Stimulated activated naive B cell treated with anti-CD40 and anti-IgM and Interleukin-4, amounts not matched to agents 10 μg/mL and 1 μg/mL and 100 μg/mL, for 72 hours (primary cell): ENCODE measurements around the gene PPARG.

Experiments
- ATAC-seq, 2 donors: fragments of 150-1000 bp; cut with Tn5 transposase; replicated peaks; 2 replicates each; pipeline ENCODE4 v1.10.0; 2021; ENCODE audit warnings: moderate library complexity in 1 of 2
- DNase-seq: peaks from one replicate; pipeline ENCODE4 v3.0.0; 2021
- H3K27ac Mint-ChIP-seq: one replicate; pipeline ENCODE4 v1.8.0; 2022; ENCODE audit warnings: mild to moderate bottlenecking, mixed read lengths
- H3K27me3 Mint-ChIP-seq, 2 donors: one replicate each; pipeline ENCODE4 v1.8.0; 2022; ENCODE audit warnings: mixed read lengths in 2 of 2
- H3K36me3 Mint-ChIP-seq, 2 donors: one replicate each; pipeline ENCODE4 v1.8.0; 2022; ENCODE audit warnings: mixed read lengths in 2 of 2, mild to moderate bottlenecking in 1 of 2
- H3K4me1 Mint-ChIP-seq, 2 donors: one replicate each; pipeline ENCODE4 v1.8.0; 2022; ENCODE audit warnings: mixed read lengths in 2 of 2, mild to moderate bottlenecking in 1 of 2
- H3K4me3 Mint-ChIP-seq, 2 donors: one replicate each; pipeline ENCODE4 v1.8.0; 2022; ENCODE audit warnings: mild to moderate bottlenecking in 2 of 2, mixed read lengths in 2 of 2, moderate library complexity in 1 of 2
- H3K9me3 Mint-ChIP-seq, 2 donors: one replicate each; pipeline ENCODE4 v1.8.0; 2022; ENCODE audit warnings: mixed read lengths in 2 of 2, mild to moderate bottlenecking in 1 of 2

The PPARG gene

DNA sequence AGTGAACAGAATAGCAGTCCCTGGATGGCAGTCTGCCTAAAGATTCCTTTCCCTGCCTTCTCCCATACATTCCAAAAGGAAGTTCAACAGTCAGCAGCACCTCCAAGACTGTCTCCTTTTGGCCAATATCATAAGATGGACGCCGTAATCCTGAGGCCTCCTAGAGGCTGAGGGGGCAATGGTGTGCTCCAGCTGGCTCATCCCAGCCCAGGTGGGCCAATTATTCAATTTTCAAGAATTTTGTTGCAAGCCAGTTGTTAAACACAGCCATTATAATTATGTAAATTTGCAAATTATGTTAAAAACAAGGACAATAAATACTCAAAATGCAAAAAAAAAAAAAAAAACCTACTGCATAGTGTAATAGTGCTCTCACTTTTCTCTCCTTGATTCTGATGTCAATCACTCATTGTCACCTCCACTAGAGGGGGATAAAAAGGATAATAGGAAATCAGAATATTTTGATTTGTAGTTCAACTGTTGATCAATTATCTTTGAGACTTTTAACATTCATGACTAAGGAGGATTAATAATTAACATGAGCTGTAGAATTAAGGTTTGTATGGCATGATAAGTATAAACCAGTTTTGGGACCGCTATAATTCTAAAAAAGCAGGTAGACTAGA lies 40.1 kb downstream of the PPARG start:
- Mint-ChIP-seq H3K27me3 (peaks cover 0 to 5% of the 10 kb centered on the region in 2 donors), H3K9me3 (peaks cover 0 to 1% of the 10 kb centered on the region in 2 donors), H3K4me1 (peaks cover 9 to 31% of the 10 kb centered on the region in 2 donors), H3K27ac (no peak overlapping the region), H3K4me3 (no peak overlapping the region), H3K36me3 (peaks cover 4 to 8% of the 10 kb centered on the region in 2 donors)
- DNase-seq (no peak), ATAC-seq (no peak)

DNA sequence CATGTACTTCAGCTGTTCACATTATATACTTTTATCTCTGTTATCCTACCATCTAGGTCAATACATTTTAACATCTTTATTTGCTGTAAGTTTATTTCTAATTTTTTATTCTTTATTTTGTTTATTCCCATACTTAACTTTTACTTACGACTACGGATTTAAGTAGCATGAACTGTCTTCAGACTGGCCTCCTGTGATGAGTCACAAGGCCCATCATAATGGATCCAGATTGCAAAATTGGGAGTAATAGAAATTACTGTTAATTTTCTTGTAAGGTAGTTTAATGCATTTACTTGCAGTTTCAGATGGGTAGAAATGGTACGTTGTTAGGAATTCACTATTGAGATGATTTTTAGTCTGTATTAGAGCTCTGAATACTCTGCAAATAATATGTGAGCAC lies 45.9 kb downstream of the PPARG start:
- Mint-ChIP-seq H3K36me3 (peaks cover 0 to under 1% of the 10 kb centered on the region in 2 donors), H3K27me3 (peaks cover 0 to 17% of the 10 kb centered on the region in 2 donors), H3K4me1 (peaks cover 3 to 8% of the 10 kb centered on the region in 2 donors), H3K9me3 (no peaks in the 10 kb centered on the region), H3K27ac (no peak overlapping the region), H3K4me3 (no peak overlapping the region)
- ATAC-seq (no peak), DNase-seq (no peak)

DNA sequence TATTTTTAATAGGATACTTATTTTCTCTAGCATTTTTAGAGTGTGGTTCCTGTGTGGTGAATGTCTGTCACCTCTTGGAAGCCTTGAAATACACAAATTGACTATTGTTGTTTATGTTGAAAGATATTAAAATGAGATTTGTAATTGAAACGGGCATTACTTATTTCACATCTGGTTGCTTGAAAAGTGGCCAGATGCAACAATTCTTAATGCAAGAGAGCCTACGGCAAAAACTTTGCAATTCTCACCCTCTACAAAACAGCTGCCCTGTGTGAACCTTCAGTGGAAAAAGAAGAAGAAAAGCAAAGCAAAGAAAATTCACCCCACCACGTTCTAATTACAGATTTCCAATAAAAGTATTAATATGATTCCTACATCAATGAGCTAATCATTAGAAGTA lies 46.6 kb downstream of the PPARG start:
- Mint-ChIP-seq H3K9me3 (no peaks in the 10 kb centered on the region), H3K4me1 (peaks cover 3 to 8% of the 10 kb centered on the region in 2 donors), H3K27me3 (peaks cover 0 to 21% of the 10 kb centered on the region in 2 donors), H3K27ac (no peak overlapping the region), H3K36me3 (no peaks in the 10 kb centered on the region), H3K4me3 (no peak overlapping the region)
- ATAC-seq, result no peak
- no peak for DNase-seq

DNA sequence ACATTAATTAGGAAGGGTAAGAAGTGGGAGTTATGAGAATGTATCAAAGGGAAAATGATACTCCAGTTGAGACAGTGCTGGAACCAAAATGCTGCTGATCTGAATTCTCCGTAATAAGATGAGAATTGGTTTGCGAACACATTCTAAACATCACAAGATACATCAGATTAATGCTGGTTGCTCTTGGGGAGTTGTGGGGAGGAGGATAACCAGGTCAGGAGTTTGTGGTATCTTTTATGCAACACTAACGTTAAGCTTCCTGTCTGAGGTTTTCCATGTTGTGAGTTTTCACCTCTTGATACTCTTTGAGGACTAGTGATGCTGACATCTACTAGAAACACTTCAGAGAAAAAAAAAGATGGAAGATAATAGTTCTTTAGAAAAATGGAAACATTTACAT lies 47.2 kb downstream of the PPARG start:
- no peaks in the 10 kb centered on the region for H3K36me3 Mint-ChIP-seq
- H3K4me3 Mint-ChIP-seq, result no peak overlapping the region
- H3K27me3 Mint-ChIP-seq, result peaks cover 0 to 21% of the 10 kb centered on the region in 2 donors
- H3K9me3 Mint-ChIP-seq, result no peaks in the 10 kb centered on the region
- H3K4me1 Mint-ChIP-seq, result peaks cover 3 to 8% of the 10 kb centered on the region in 2 donors
- ATAC-seq (no peak), DNase-seq (no peak)
- H3K27ac Mint-ChIP-seq, result no peak overlapping the region

DNA sequence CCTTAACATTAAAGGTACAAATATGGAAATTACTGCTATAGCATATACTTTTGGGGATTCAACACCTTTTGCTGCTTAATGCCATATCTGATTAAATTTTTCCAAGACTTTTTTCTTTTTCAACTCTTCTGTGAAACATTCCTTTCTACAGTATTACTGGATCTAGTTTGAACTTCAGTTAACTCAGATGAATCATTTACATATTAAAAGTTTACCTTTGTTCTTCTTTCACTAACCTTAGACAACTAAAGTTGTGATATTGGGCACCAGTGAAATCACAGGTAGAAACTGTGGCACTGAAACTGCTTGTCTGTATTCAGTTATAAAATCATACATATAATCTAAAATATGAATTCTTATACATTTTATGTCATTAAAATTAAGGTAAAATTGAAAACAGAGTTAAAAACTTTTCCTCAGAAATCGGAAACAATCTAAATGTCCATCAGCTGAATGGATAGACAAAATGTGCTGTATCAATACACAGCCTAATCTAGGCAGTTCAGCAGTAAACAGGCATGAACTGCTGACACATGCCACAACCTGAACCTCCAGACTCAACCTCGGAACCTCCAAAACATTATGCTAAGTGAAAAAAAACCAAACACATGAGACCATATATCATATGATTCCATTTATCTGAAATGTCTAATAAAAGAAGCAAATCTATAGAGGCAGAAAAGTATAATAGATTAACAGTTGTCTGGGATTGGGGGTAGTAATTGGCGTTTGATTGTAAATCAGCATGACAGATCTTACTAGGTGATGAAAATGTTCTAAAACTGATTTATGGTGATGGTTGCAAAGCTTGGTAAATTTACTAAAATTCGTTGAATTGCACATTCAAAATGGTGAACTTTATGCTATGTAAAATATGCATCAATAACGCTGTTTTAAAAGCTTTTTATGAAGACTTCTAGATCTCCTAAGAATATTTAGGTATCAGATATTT lies 50.0 kb downstream of the PPARG start:
- no peak for ATAC-seq
- H3K27ac Mint-ChIP-seq, result no peak overlapping the region
- H3K4me1 Mint-ChIP-seq, result peaks cover 3 to 8% of the 10 kb centered on the region in 2 donors

DNA sequence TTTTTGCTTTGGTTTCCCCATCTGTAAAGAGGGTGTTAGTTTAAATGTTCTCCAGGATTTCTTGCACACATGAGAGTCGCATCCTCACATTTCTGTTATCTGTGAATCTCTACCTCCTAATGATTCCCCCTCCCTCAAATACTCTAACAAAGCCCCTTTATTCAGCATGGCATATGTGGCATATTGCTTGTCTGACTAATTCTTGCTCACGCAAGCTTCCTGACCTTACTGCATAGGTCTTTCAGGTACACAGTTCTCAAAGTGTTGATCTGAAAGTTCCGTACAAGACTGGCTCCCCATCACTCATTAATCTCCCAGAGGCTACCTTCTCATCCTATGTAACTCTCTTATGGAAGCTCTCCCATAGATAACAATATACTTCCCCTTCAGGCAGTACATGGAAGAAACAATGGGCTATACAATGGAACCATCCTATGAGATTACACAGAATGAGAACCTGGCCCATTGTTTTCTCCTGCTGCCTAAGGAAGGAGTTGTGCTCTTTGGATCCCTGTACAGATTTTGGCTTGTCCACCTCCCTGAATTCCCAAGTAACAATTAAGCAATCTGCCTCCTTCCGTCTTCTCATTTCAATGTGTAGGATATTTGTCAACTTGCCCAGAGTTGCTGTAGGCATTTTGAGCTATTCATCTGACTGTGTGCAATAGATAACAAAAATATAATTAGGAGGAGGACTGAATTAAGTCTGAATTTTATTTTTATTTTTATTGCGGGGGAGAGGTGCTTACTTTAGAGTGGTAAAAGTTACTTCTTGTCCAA lies 51.0 kb downstream of the PPARG start:
- no peak for ATAC-seq
- Mint-ChIP-seq H3K27me3 (peaks cover 4 to 27% of the 10 kb centered on the region in 2 donors), H3K4me1 (peaks cover 3 to 8% of the 10 kb centered on the region in 2 donors), H3K36me3 (no peaks in the 10 kb centered on the region), H3K4me3 (no peak overlapping the region), H3K9me3 (no peaks in the 10 kb centered on the region), H3K27ac (no peak overlapping the region)
- DNase-seq, result no peak

More for the DNA sequence above, 50.0 kb downstream of the PPARG start:
- no peaks in the 10 kb centered on the region for H3K9me3 Mint-ChIP-seq
- no peaks in the 10 kb centered on the region for H3K36me3 Mint-ChIP-seq
- H3K4me3 Mint-ChIP-seq, result no peak overlapping the region
- H3K27me3 Mint-ChIP-seq, result peaks cover 4 to 27% of the 10 kb centered on the region in 2 donors
- DNase-seq, result no peak

DNA sequence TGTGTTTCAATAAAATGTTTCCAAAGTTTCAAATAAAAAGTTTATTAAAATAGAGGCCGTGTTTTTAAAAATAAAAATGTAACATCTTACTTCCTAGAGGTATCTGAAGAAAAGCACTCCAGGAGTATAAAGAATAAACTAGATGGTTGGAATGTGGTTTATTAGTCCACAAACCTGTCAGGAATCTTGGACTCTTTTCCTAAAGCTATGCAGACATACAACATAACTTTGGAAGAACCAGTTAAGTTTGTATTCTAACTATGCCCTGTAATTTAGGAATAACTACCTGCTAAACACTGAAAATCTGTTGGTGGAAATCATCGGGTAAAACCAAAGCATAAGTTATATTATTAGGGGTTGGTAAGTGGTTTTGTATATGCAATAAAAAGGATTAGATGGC lies 51.6 kb downstream of the PPARG start:
- H3K9me3 Mint-ChIP-seq, result no peaks in the 10 kb centered on the region
- H3K36me3 Mint-ChIP-seq, result no peaks in the 10 kb centered on the region
- DNase-seq, result no peak
- no peak overlapping the region for H3K4me3 Mint-ChIP-seq
- ATAC-seq, result no peak
- peaks cover 5 to 27% of the 10 kb centered on the region in 2 donors for H3K27me3 Mint-ChIP-seq
- peaks cover 3 to 8% of the 10 kb centered on the region in 2 donors for H3K4me1 Mint-ChIP-seq
- H3K27ac Mint-ChIP-seq, result no peak overlapping the region

DNA sequence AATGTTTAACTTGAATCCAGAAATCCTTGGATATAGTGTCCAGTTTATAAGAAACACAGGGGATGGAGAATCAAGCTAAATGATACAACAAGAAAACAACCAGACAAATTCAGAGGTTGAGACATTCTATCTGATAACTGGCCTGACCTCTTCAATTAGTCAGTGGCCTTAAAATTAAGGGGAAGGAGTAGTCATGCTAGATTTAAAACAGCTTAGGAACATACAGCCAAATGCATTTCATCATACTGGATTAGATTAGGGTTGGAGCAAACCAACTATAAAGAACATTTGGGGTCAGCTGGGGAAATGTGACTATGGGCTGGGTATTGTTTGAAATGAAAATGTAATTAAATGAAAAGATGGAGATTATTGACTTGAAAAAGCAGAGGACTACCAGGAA lies 53.3 kb downstream of the PPARG start:
- H3K4me1 Mint-ChIP-seq, result peaks cover 0 to 5% of the 10 kb centered on the region in 2 donors
- no peak for ATAC-seq
- no peak for DNase-seq
- peaks cover 11 to 23% of the 10 kb centered on the region in 2 donors for H3K27me3 Mint-ChIP-seq
- H3K9me3 Mint-ChIP-seq, result no peaks in the 10 kb centered on the region
- H3K36me3 Mint-ChIP-seq, result no peaks in the 10 kb centered on the region
- no peak overlapping the region for H3K27ac Mint-ChIP-seq
- H3K4me3 Mint-ChIP-seq, result no peak overlapping the region

DNA sequence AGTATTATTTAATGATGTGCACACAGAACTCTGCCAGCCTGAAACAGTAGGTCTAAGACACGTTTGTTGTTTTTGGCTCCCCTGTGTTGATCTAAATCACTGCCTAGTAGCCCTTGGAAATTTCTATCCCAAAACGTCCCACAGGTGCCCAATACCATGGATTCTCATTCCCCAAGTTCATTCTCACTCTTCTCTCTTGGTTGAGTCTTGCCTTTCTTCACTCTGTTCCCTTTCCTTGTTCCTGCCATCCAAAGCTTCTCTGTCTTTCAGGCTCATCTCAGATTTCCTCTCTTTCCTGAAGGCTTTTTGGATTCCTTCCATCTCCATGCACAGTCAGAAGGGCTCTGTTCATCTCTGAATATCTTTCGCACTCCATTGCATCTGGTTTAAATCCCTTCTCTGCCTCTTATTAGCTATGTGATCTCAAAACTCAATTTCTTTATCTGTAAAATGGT lies 54.2 kb downstream of the PPARG start:
- ATAC-seq (no peak), DNase-seq (no peak)
- H3K36me3 Mint-ChIP-seq, result no peaks in the 10 kb centered on the region
- no peaks in the 10 kb centered on the region for H3K9me3 Mint-ChIP-seq
- peaks cover 11 to 21% of the 10 kb centered on the region in 2 donors for H3K27me3 Mint-ChIP-seq
- no peak overlapping the region for H3K27ac Mint-ChIP-seq
- no peak overlapping the region for H3K4me3 Mint-ChIP-seq
- peaks cover 0 to 5% of the 10 kb centered on the region in 2 donors for H3K4me1 Mint-ChIP-seq

DNA sequence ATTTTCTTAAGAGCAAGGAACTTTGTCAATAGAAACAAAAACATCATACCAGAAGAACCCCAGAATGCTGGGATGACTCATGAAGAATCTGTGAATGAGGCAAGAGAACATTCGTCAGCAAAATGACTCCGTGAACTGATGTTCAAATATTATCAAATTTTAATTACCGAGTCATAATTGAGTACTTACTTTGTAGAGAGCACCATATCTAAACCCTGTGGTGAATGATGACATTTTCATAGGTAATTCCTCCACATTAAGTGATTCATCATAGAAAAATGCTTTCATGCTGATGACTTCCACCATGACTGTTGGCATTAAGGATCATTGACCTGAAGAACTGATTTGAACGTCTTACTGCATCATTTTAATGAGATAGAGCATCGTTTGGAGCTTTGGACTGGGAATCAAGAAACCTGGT lies 56.3 kb downstream of the PPARG start:
- Mint-ChIP-seq H3K36me3 (no peaks in the 10 kb centered on the region), H3K27me3 (peaks cover 7 to 16% of the 10 kb centered on the region in 2 donors), H3K4me1 (peaks cover 0 to 5% of the 10 kb centered on the region in 2 donors), H3K9me3 (no peaks in the 10 kb centered on the region), H3K27ac (no peak overlapping the region), H3K4me3 (no peak overlapping the region)
- no peak for ATAC-seq
- no peak for DNase-seq

DNA sequence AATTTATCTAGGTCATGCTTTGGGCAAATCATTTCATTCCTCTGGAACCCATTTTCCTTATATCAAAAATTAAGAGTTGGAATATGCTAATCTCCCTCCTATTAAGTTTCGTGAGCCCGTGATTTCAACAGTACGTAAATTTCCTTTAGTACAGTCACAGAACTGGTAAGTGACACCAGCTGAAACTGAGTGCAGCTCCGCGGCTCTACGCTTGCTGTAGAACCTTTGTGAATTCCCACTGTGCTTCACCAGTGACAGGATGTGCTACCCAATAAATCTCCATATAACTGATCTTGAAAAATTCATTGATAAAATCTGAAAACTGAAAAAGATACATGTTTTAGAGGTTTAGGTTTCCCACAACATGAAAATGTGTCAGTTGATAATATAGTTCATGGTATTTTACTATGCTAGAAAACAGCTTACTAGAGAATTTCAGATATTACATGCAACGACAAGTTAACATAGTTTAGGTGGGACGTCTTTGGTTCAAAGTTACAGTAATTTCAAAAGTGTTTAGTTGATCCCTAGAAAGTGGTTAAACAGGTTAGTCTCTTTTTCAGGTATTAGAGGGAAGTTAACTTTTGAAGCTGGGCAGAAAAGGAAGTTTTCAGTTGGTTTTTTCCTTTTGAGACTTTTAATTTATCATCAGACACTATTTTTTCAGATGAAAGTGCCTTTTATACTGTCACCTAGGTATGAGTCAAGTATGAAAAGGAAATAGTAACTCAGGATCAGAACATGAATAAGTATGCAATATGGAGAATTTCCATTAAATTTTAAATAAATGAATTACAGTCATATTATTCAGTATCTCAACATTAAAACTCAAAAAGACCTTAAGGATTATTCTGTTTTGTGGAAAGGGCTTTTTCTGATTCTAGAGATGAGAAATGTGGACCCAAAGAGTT lies 57.0 kb downstream of the PPARG start:
- ATAC-seq, result no peak
- H3K4me3 Mint-ChIP-seq, result no peak overlapping the region
- H3K4me1 Mint-ChIP-seq, result peaks cover 0 to 5% of the 10 kb centered on the region in 2 donors
- no peak for DNase-seq
- peaks cover 7 to 16% of the 10 kb centered on the region in 2 donors for H3K27me3 Mint-ChIP-seq
- H3K9me3 Mint-ChIP-seq, result no peaks in the 10 kb centered on the region
- no peak overlapping the region for H3K27ac Mint-ChIP-seq
- H3K36me3 Mint-ChIP-seq, result no peaks in the 10 kb centered on the region

DNA sequence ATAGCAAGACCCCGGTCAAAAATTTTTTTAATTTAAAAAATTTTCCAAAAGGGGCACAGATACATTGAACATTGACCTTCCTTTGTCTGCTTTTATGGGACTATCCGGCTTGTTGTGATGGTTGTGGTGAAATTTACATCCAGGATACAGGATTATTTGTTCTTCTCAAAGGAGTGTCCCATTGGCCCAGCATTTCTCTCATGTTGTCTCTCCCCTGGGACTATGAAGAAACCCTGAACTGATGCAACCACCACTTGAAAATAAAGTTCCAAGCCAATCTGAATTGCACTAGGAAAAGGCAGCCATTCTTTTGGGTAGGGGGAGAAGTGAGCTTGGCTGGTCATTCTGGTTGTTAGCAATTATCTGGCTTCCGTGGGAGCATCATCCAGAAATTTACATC lies 58.4 kb downstream of the PPARG start:
- Mint-ChIP-seq H3K36me3 (no peaks in the 10 kb centered on the region), H3K4me1 (peaks cover 0 to 5% of the 10 kb centered on the region in 2 donors), H3K27me3 (peaks cover 16 to 17% of the 10 kb centered on the region in 2 donors), H3K4me3 (no peak overlapping the region), H3K9me3 (no peaks in the 10 kb centered on the region), H3K27ac (no peak overlapping the region)
- ATAC-seq (no peak), DNase-seq (no peak)
